Muscle of leg (tissue), 11 donors: ENCODE results near the gene LYL1. TPM values are rescaled to one million over a fixed set of nuclear protein-coding genes. Genes with fewer than 3 reads are reported as not detected.

ENCODE experiments used
- DNase-seq: peaks from one replicate; pipeline ENCODE4 v3.0.0; 2013
- H3K27ac ChIP-seq: one replicate; pipeline ENCODE4 v1.5.1; 2013; ENCODE audit warnings: mild to moderate bottlenecking, low read length, control low read depth
- H3K27me3 ChIP-seq: one replicate; pipeline ENCODE4 v1.6.1; 2013; ENCODE audit warnings: low read length; ENCODE audit not compliant: control insufficient read depth, insufficient read depth
- H3K36me3 ChIP-seq: one replicate; pipeline ENCODE4 v1.6.1; 2013; ENCODE audit warnings: low read length; ENCODE audit not compliant: control insufficient read depth, insufficient read depth
- H3K4me1 ChIP-seq: one replicate; pipeline ENCODE4 v1.6.1; 2013; ENCODE audit warnings: low read length; ENCODE audit not compliant: control insufficient read depth, insufficient read depth
- H3K4me3 ChIP-seq: one replicate; pipeline ENCODE4 v1.5.1; 2013; ENCODE audit warnings: low read length, control low read depth
- H3K9me3 ChIP-seq: replicated peaks from 2 replicates; pipeline ENCODE4 v1.6.1; 2013; ENCODE audit warnings: low read depth, low read length; ENCODE audit not compliant: control insufficient read depth
- WGBS: methylation state at CpG from one replicate; pipeline ENCODE4 v1.1.5; 2013; ENCODE audit warnings: missing lambda C conversion rate; ENCODE audit not compliant: insufficient coverage; 5-methylcytosine and 5-hydroxymethylcytosine counted together
- polyA plus RNA-seq, 8 donors: library from polyadenylated mRNA; unstranded; fragments of 120-200 nt; gene quantifications; one replicate each; pipeline versions ENCODE4 v1.2.1 to v1.2.3, GENCODE V29; 2013; ENCODE audit warnings: inconsistent platforms in 1 of 8, low replicate concordance in 1 of 8; ENCODE audit not compliant: insufficient read length in 8 of 8, insufficient read depth in 1 of 8
- total RNA-seq: library from RNA; stranded (reverse); fragments of 120-200 nt; gene quantifications from one replicate; pipeline ENCODE4 v1.2.4, GENCODE V29; 2013

Gene LYL1
- total and polyA plus RNA-seq, 9 donors, result 3.7 to 6.7 (median 5.6) TPM

DNA sequence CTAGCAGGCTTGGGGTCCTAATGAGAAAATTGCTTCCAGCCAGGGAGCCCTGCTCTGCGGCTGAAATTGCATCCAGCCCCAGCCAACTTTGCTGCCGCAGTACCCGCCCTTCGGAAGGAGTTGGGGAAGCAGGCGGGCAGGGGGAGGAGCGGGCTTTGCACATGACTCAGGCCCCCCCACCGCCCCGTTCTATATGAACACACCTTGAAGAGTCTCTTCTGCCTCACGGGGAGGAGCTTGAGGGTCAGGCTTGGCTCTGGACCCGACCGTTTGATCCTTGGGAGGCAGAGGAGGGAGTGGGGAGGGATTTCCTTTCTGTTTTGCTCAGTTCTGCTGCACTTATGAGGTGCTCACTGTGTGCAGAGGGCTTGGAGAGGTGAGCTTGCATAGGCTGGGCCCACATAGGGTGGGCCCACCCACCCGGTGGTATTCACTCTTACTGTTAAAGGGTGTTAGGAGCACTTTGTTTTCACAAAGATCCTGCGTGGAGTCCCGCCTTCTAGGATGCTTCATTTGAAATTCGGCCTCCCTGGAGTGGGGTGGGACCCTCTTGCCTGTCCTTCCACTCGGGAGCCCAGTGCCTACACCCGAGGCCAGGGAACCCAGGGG, 46.5 kb downstream of the LYL1 start:
- H3K36me3 ChIP-seq, result peaks cover 4% of the 10 kb centered on the region
- WGBS, result 20% methylated on average over 5 of the region's 17 CpGs
- H3K4me3 ChIP-seq, result no peak overlapping the region
- H3K27me3 ChIP-seq, result peaks cover 4% of the 10 kb centered on the region
- peaks cover 100% of the 10 kb centered on the region for H3K4me1 ChIP-seq
- H3K27ac ChIP-seq, result peak overlapping the region; percentile 98
- peak; percentile 90 for DNase-seq
- H3K9me3 ChIP-seq, result no peaks in the 10 kb centered on the region

GRCh38 chr19:13055213-13056051, 47.2 kb downstream of the LYL1 start:
- 15% methylated on average over 16 of the region's 29 CpGs for WGBS
- Histone ChIP-seq H3K27me3 (peaks cover 6% of the 10 kb centered on the region), H3K4me1 (peaks cover 100% of the 10 kb centered on the region), H3K36me3 (peaks cover 8% of the 10 kb centered on the region), H3K9me3 (no peaks in the 10 kb centered on the region), H3K4me3 (peak overlapping the region; percentile 1), H3K27ac (peak overlapping the region; percentile 98)
- DNase-seq, result peak; percentile 95

GRCh38 chr19:13054626-13055212, 47.9 kb downstream of the LYL1 start:
- peaks cover 98% of the 10 kb centered on the region for H3K4me1 ChIP-seq
- H3K27me3 ChIP-seq, result peaks cover 6% of the 10 kb centered on the region
- no peaks in the 10 kb centered on the region for H3K9me3 ChIP-seq
- H3K27ac ChIP-seq, result peak overlapping the region; percentile 98
- H3K4me3 ChIP-seq, result no peak overlapping the region
- 8% methylated on average over 7 of the region's 11 CpGs for WGBS
- H3K36me3 ChIP-seq, result peaks cover 8% of the 10 kb centered on the region
- DNase-seq, result peak; percentile 96

GRCh38 chr19:13053761-13054625, 48.7 kb downstream of the LYL1 start:
- H3K4me1 ChIP-seq, result peaks cover 91% of the 10 kb centered on the region
- peaks cover 8% of the 10 kb centered on the region for H3K36me3 ChIP-seq
- peak; percentile 92 for DNase-seq
- peak overlapping the region; percentile 98 for H3K27ac ChIP-seq
- no peak overlapping the region for H3K4me3 ChIP-seq
- H3K27me3 ChIP-seq, result peaks cover 6% of the 10 kb centered on the region
- 21% methylated on average over 9 of the region's 17 CpGs for WGBS
- H3K9me3 ChIP-seq, result no peaks in the 10 kb centered on the region

GRCh38 chr19:13053238-13053637, 49.4 kb downstream of the LYL1 start:
- no peaks in the 10 kb centered on the region for H3K9me3 ChIP-seq
- no peak overlapping the region for H3K4me3 ChIP-seq
- H3K36me3 ChIP-seq, result peaks cover 8% of the 10 kb centered on the region
- peak overlapping the region; percentile 98 for H3K27ac ChIP-seq
- peak; percentile 89 for DNase-seq
- H3K4me1 ChIP-seq, result peaks cover 83% of the 10 kb centered on the region
- WGBS, result no CpG with 5 or more reads among the region's 3 CpGs
- peaks cover 6% of the 10 kb centered on the region for H3K27me3 ChIP-seq

- Histone ChIP-seq H3K4me3 (no peak overlapping the region), H3K27ac (peak overlapping the region; percentile 98), H3K9me3 (no peaks in the 10 kb centered on the region), H3K36me3 (peaks cover 14% of the 10 kb centered on the region), H3K27me3 (peaks cover 6% of the 10 kb centered on the region), H3K4me1 (peaks cover 81% of the 10 kb centered on the region)
- DNase-seq, result no peak
- WGBS, result 40% methylated on average over 7 of the region's 12 CpGs
Measured at GRCh38 chr19:13052447-13053175, 50.0 kb downstream of the LYL1 start.

GRCh38 chr19:13051557-13052165, 51.0 kb downstream of the LYL1 start:
- 2% methylated on average over 23 of the region's 23 CpGs for WGBS
- Histone ChIP-seq H3K27me3 (peaks cover 6% of the 10 kb centered on the region), H3K4me1 (peaks cover 76% of the 10 kb centered on the region), H3K27ac (peak overlapping the region; percentile 98), H3K36me3 (peaks cover 18% of the 10 kb centered on the region), H3K9me3 (no peaks in the 10 kb centered on the region), H3K4me3 (peak overlapping the region; percentile 19)
- peak; percentile 80 for DNase-seq

DNA sequence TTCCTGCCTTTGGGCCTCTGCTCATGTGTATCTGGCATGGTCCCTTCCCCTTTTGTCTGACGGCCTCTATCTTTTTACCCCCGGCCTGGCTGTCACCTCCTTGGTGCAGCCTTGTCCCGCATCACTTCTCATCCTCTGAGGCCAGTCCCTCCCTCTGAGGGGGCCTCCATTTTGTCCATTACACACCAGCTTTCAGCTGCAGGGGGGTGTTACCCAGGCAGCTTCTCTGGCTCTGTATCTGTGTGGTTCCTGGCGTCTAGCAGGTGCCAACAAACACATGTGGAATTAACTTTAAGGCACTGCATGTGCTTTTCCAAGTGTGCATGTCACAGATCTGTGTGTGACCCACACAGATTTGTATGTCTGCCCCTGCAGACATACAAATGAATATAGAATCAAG, 52.4 kb downstream of the LYL1 start:
- Histone ChIP-seq H3K9me3 (no peaks in the 10 kb centered on the region), H3K4me3 (no peak overlapping the region), H3K36me3 (peaks cover 25% of the 10 kb centered on the region), H3K4me1 (peaks cover 71% of the 10 kb centered on the region), H3K27me3 (peaks cover 2% of the 10 kb centered on the region), H3K27ac (peak overlapping the region; percentile 17)
- 18% methylated on average over 4 of the region's 4 CpGs for WGBS
- DNase-seq, result peak; percentile 63
